K562 (cell line): ENCODE data around the gene MBD3. TPM values are rescaled to one million over a fixed set of nuclear protein-coding genes. Genes with fewer than 3 reads are reported as not detected.

ENCODE experiments used
- AFF4 ChIP-seq: sonication (generic); formaldehyde crosslinking; IDR thresholded peaks from 2 replicates; pipeline ENCODE4 v1.8.0; 2023; ENCODE audit warnings: mild to moderate bottlenecking, missing genetic modification reagents
- BDP1 ChIP-seq: IDR thresholded peaks from 3 replicates; pipeline ENCODE4 v1.6.1; 2011; ENCODE audit not compliant: insufficient read length, insufficient read depth
- BRF2 ChIP-seq: IDR thresholded peaks from 3 replicates; pipeline ENCODE4 v1.6.1; 2011; ENCODE audit warnings: borderline replicate concordance, mild to moderate bottlenecking; ENCODE audit not compliant: insufficient read length, insufficient read depth
- CC2D1A ChIP-seq: fragments of 450-650 bp; IDR thresholded peaks from 2 replicates; pipeline ENCODE4 v1.6.1; 2017; ENCODE audit warnings: mild to moderate bottlenecking
- DDX20 ChIP-seq: fragments of 450-650 bp; IDR thresholded peaks from 2 replicates; pipeline ENCODE4 v1.6.1; 2016; ENCODE audit warnings: missing genetic modification characterization, low read depth, mild to moderate bottlenecking, missing compliant biosample characterization, moderate library complexity
- E2F3 ChIP-seq: fragments of 250-450 bp; sonication (Bioruptor Pico); IDR thresholded peaks from 2 replicates; pipeline ENCODE4 v1.4.0; 2020; ENCODE audit warnings: mild to moderate bottlenecking
- HNRNPK ChIP-seq: fragments of 200-400 bp; formaldehyde crosslinking; IDR thresholded peaks from one replicate; pipeline ENCODE4 v1.6.1; 2018; ENCODE audit warnings: mild to moderate bottlenecking, low read depth, low read length; ENCODE audit not compliant: poor library complexity, severe bottlenecking
- HOMEZ ChIP-seq: fragments of 250-450 bp; sonication (Bioruptor Pico); IDR thresholded peaks from 2 replicates; pipeline ENCODE4 v1.4.0; 2020; ENCODE audit warnings: mild to moderate bottlenecking, moderate library complexity
- KAT8 ChIP-seq: fragments of 450-650 bp; IDR thresholded peaks from 2 replicates; pipeline ENCODE4 v1.6.1; 2016; ENCODE audit warnings: low read depth, mild to moderate bottlenecking
- NFXL1 ChIP-seq: fragments of 450-650 bp; formaldehyde crosslinking; IDR thresholded peaks from 2 replicates; pipeline ENCODE4 v1.4.0; 2021; ENCODE audit warnings: mild to moderate bottlenecking
- PHB2 ChIP-seq: fragments of 450-650 bp; IDR thresholded peaks from 2 replicates; pipeline ENCODE4 v1.6.1; 2017; ENCODE audit warnings: low read depth
- POLR2B ChIP-seq: fragments of 450-650 bp; IDR thresholded peaks from 2 replicates; pipeline ENCODE4 v1.6.1; 2018; ENCODE audit warnings: low read depth; ENCODE audit not compliant: partially characterized antibody
- PTRF ChIP-seq: fragments of 450-650 bp; IDR thresholded peaks from 2 replicates; pipeline ENCODE4 v1.6.1; 2016; ENCODE audit warnings: mild to moderate bottlenecking, missing genetic modification characterization, missing compliant biosample characterization
- ZFP30 ChIP-seq: fragments of 250-450 bp; sonication (Bioruptor Pico); IDR thresholded peaks from 2 replicates; pipeline ENCODE4 v1.8.0; 2022; ENCODE audit warnings: moderate library complexity, mild to moderate bottlenecking, inconsistent platforms, borderline replicate concordance
- ZKSCAN8 ChIP-seq: fragments of 200-800 bp; sonication (Bioruptor generic); IDR thresholded peaks from 2 replicates; pipeline ENCODE4 v1.6.1; 2016; ENCODE audit warnings: missing genetic modification characterization, missing compliant biosample characterization
- ZNF3 ChIP-seq: fragments of 250-450 bp; sonication (Bioruptor Pico); IDR thresholded peaks from 2 replicates; pipeline ENCODE4 v1.5.0; 2021; ENCODE audit warnings: mild to moderate bottlenecking, moderate library complexity
- ZNF436 ChIP-seq: fragments of 250-450, 450-650 bp; sonication (Bioruptor Pico); formaldehyde crosslinking; IDR thresholded peaks from 2 replicates; pipeline ENCODE4 v1.7.0; 2020; ENCODE audit warnings: mild to moderate bottlenecking
- ZNF655 ChIP-seq: fragments of 250-450 bp; sonication (Bioruptor Pico); IDR thresholded peaks from 2 replicates; pipeline ENCODE4 v1.5.0; 2021
- ZNF699 ChIP-seq: fragments of 250-450 bp; sonication (Bioruptor Pico); IDR thresholded peaks from 2 replicates; pipeline ENCODE4 v1.8.0; 2021; ENCODE audit warnings: mild to moderate bottlenecking, moderate library complexity; ENCODE audit not compliant: insufficient replicate concordance
- ZNF785 ChIP-seq: fragments of 250-450 bp; sonication (Bioruptor Pico); IDR thresholded peaks from 2 replicates; pipeline ENCODE4 v1.4.0; 2020; ENCODE audit warnings: mild to moderate bottlenecking
- ZNF830 ChIP-seq: fragments of 250-450 bp; sonication (Bioruptor Pico); IDR thresholded peaks from 2 replicates; pipeline ENCODE4 v1.5.0; 2021; ENCODE audit warnings: mild to moderate bottlenecking
- ZSCAN32 ChIP-seq: fragments of 450-650 bp; formaldehyde crosslinking; IDR thresholded peaks from 2 replicates; pipeline ENCODE4 v1.4.0; 2020; ENCODE audit warnings: mild to moderate bottlenecking, moderate library complexity
- polyA plus RNA-seq, 8 experiments: library from polyadenylated mRNA; depleted of rRNA in 4 of 8; stranded (reverse) in 5 of 8; unstranded in 3 of 8; fragments of >200 nt; fragmentation: Nextera tagmentation in 2 of 8; fragmentation: Illumina TruSeq in 1 of 8; extraction: Ambion mirVana in 2 of 8; extraction: Trizol in 1 of 8; gene quantifications; 2 replicates each; pipeline versions ENCODE4 v1.2.1 to v1.2.3, GENCODE V29; 2011 to 2014; ENCODE audit warnings: inconsistent platforms in 1 of 8, missing spikeins in 1 of 8
- total RNA-seq, 7 experiments: library from RNA; depleted of rRNA in 6 of 7; stranded (reverse); fragments of >200 nt in 6 of 7; fragmentation: Illumina TruSeq in 2 of 7; extraction: Trizol in 2 of 7; gene quantifications; 2 replicates each; pipeline versions ENCODE4 v1.2.1 to v1.2.3, GENCODE V29; 2011 to 2021; ENCODE audit warnings: low replicate concordance in 1 of 7

The MBD3 gene
- total and polyA plus RNA-seq, 9 of the 15 experiments (the other 6 are each of a cell fraction or from before 2014, with no cell fraction given): 0.24 to 137 (median 30.9) TPM

GRCh38 chr19:1592024-1592754 lies 476 bp downstream of the MBD3 start (continued):
- TF ChIP-seq ZNF830 (CRISPR knock-in tag) (0 out of 2 replicates have a peak, but pooled peaks have one; percentile 37), AFF4 (CRISPR knock-in tag) (0 out of 2 replicates have a peak, but pooled peaks have one; percentile 44), ZNF436 (CRISPR knock-in tag) (no peak), ZSCAN32 (no peak), BDP1 (no peak), ZNF785 (no peak), POLR2B (peak; percentile 80), PTRF (no peak), ZNF3 (no peak), ZNF655 (no peak), ZKSCAN8 (CRISPR knock-in tag) (no peak), PHB2 (no peak), DDX20 (tag) (no peak), NFXL1 (CRISPR knock-in tag) (no peak), KAT8 (no peak), BRF2 (no peak), ZFP30 (no peak), HNRNPK (no peak), HOMEZ (CRISPR knock-in tag) (no peak), CC2D1A (no peak), ZNF699 (CRISPR knock-in tag) (no peak), E2F3 (CRISPR knock-in tag) (no peak)
